NCI-H1048 (cell line): Measurements from ENCODE around the gene WDR49.

Source experiments
- DNase-seq: peaks from one replicate; lab custom pipeline; 2025; lab: John Stamatoyannopoulos, UW

WDR49 gene

DNA sequence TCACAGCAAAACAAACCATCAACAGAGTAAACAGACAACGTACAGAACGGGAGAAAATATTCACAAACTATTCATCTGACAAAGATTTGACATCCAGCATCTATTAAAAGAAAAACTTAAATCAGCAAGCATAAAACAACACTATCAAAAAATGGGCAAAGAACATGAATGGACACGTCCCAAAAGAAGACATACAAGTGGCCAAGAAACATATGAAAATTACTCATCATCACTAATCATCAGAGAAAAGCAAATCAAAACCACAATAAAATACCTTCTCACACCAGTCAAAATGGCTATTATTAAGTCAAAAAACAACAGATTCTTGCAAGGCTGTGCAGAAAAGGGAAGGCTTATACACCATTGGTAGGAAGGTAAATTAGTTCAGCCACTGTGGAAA, 166.2 kb downstream of the WDR49 start:
- no peak for DNase-seq

GRCh38 chr3:167484551-167484950, 169.2 kb downstream of the WDR49 start:
- DNase-seq, result no peak

DNA sequence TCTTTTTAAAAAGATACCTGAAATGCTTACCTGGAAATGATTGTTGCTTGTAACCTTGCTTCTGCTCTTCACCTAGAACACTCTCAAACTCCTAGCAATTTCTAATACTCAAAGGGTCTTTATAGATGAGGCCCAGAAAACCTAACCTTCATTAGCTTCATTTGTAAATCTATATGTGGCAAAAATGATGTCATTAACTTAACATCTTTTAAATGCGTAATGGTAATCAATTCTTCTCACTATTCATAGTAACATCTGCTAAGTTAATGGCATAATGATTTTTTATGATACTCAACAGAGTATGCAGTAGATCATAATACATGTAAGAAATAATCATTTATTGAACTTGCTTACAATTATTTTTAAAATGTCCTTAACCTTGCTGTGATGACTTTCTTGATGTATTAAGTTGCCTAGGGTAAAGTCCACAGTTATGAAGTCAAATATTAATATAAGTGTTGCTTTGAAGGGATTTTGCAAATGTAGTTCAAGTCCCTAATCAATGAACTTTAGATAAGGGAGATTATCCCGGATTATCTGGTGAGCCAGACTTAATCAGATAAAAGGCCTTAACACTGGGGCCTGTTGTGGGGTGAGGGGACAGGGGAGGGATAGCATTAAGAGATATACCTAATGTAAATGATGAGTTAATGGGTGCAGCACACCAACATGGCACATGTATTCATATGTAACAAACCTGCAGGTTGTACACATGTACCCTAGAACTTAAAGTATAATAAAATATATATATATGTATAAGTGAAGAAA, 169.8 kb downstream of the WDR49 start:
- no peak for DNase-seq

DNA sequence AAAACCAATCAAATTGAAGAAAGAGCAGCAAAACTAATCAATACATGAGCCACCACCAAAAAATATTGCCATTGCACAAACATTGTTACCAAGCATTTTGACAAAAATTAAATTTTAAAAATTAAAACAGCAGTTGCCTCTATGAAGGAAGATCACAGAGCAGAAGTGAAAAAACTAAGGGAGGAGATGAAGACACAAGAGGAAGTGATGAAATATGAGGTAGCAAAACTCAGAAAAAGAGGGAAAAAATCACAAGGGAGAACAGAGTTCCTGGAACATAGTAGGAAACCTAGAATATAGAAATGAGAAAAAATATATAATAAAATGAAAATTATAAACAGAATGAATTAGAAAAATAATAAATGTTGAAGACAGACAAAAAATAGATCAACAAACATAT, 172.6 kb downstream of the WDR49 start:
- DNase-seq, result no peak

GRCh38 chr3:167480748-167481147, 173.0 kb downstream of the WDR49 start:
- DNase-seq, result no peak

GRCh38 chr3:167473863-167474262, 179.9 kb downstream of the WDR49 start, which contains the start of gene SERPINI2:
SERPINI2 (minus strand) TSS chr3:167474042; CDS start chr3:167471834, 2,208 bp downstream.
- DNase-seq, result no peak

DNA sequence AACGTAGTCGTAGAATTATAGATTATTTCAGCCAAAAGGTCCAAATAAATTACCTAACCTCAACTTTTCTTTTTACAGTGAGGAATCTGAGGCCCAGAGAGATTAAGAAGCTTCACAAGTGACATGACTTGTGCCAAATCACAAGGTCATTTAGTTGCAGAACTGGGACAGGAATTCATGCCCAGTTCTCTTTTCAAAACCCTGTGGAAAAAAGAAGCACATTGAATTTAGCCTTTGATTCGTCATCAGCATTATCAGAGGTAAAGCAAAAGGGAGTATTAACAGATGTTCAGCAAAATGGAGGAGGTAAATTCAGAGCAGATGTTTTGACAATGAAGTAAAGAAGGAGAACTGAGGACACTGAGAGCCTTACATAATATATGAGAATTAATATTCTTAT, 184.4 kb downstream of the WDR49 start:
- no peak for DNase-seq

GRCh38 chr3:167467848-167468611, 185.7 kb downstream of the WDR49 start:
- DNase-seq, result no peak

DNA sequence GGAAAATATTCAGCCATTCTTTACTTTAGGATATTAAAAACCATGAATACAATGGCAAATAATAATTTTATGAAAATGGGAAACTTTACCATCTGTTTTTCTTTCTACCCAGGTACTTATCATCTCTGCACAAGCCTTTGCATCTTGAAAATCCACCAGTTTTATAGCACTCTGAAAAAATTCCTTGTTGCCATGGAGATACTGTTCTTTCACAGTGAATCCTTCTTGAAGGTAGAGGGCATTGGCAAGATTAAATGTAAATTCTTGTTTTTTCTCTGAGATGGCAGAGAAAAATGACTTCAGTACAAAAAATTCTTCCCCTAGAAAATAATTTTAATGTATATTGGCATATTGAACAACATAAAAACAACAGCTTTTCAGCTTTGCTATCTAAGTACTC, 186.8 kb downstream of the WDR49 start:
- DNase-seq, result no peak

- DNase-seq, result no peak
Observed at GRCh38 chr3:167456157-167456799, 197.5 kb downstream of the WDR49 start.

GRCh38 chr3:167453815-167454214, 199.9 kb downstream of the WDR49 start:
- no peak for DNase-seq

- no peak for DNase-seq
Observed at GRCh38 chr3:167451282-167451681, 202.5 kb downstream of the WDR49 start.

DNA sequence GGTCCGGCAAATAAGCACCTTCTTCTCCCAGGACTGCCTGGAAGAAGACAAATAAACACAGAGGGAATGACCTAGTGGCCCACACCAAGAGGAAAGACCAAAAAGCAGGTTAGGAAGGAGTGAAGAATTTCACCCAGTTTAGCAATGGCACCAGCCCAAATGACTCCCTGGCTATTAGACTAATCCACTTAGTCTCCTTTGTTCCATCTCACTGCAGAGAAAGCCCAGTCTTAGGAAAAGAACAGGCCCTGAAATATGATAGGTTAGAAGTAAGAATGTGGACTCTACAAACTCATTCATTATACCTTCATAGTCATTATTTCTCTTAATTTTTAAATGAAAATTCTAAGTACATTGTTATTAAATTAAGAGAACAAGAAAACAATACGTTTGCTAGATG, 203.1 kb downstream of the WDR49 start:
- no peak for DNase-seq

GRCh38 chr3:167450195-167450594, 203.5 kb downstream of the WDR49 start:
- no peak for DNase-seq

- DNase-seq, result no peak
Observed at GRCh38 chr3:167445491-167445890, 208.3 kb downstream of the WDR49 start.

GRCh38 chr3:167441256-167441655, 212.5 kb downstream of the WDR49 start:
- DNase-seq, result no peak

- no peak for DNase-seq
Observed at GRCh38 chr3:167437428-167438139, 216.2 kb downstream of the WDR49 start.
